GM18508 (cell line): Measurements from ENCODE around the gene TRERF1.
A peak's percentile ranks its signal among the peaks of the same experiment; 100 is the strongest.

Experiments
- ATAC-seq: cut with Tn5 transposase; IDR thresholded peaks from one replicate; pipeline ENCODE4 v1.9.1; 2021; ENCODE audit warnings: moderate number of reproducible peaks; ENCODE audit not compliant: insufficient read depth, unreplicated experiment

Gene TRERF1

DNA sequence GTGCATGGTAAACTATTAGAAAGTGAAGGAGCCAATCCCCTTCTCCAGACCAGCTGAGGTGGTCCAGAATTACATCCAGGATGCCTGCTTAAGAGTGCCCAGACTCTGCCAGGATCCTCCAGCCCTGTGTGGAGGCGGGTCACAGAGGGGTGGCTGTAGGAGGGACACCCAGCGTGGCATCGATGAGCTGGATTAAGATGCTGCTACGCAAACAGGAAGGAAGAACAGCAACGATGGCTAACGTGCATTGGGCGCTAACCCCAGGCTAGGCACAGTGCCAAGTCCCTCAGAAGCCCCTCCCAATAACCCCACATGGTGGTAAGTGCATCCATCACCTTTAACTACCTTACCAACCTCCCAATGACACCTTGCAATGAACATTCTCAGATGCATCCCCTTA is 170.2 kb downstream of the TRERF1 start:
- no peak for ATAC-seq

- ATAC-seq, result no peak
Measured at GRCh38 chr6:42280966-42281533, 170.7 kb downstream of the TRERF1 start.

DNA sequence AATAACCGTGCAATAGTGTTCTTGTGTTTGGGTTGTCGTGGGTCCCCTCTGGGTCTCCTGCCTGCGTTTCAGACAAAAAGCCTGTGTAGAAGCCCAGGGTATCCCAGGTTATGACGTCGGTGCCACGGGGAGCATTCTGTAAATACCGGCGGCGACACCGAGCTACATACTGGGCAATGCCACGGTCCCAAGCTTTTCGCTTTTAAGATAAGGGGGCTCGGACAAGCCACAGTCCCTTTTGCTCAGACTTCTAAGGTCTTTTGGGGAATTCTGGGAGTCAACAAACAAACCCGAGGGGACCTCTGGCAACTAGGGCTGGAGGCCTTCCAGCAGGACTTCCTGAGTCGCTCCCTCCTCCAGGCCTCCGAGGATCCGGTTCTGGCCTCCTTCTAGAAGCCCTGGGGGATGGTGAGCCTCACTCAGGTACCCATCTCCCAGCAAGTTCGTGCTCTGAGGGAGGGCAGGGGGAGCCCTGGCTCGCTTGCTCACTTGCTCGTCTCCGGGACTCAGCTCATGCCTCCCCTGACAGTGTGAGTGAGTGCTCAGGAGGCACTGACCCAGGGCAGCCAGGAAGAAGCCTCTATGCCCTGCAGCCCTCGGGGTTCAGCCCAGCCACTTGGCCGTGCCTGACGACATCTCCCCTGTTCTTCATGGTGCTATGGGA is 171.6 kb downstream of the TRERF1 start:
- no peak for ATAC-seq

DNA sequence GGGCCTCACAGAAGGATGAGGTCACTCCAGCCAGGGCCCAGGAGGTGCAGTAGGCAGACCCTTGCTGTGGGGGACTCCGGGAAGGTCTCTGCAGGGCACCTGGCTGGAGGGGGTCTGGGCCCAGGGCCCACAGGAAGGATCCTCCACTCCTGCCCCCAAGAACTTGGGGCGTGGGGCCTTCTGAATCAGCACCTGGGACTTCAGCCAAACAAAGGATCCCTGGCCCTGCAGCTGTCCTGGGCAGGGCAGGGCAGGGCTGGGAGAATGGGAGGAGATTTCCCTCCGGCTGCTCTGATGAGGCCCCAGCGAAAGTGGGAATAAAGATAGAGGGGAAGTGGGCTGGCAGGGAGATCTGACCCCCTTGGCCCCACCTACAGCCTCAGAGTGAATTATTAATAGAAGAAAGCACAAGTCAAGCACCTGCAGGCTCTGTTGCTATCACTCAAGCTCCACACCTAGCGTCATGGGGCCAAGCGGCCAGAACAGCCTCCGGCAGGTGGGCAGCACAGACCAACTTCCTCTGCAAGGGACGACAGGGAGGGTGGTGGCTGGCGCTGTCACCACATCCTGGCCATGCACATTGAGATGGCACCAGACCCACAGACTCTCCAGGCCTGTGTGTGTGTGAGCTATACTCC is 172.5 kb downstream of the TRERF1 start:
- no peak for ATAC-seq

GRCh38 chr6:42278131-42278853 is 173.4 kb downstream of the TRERF1 start:
- ATAC-seq, result no peak

DNA sequence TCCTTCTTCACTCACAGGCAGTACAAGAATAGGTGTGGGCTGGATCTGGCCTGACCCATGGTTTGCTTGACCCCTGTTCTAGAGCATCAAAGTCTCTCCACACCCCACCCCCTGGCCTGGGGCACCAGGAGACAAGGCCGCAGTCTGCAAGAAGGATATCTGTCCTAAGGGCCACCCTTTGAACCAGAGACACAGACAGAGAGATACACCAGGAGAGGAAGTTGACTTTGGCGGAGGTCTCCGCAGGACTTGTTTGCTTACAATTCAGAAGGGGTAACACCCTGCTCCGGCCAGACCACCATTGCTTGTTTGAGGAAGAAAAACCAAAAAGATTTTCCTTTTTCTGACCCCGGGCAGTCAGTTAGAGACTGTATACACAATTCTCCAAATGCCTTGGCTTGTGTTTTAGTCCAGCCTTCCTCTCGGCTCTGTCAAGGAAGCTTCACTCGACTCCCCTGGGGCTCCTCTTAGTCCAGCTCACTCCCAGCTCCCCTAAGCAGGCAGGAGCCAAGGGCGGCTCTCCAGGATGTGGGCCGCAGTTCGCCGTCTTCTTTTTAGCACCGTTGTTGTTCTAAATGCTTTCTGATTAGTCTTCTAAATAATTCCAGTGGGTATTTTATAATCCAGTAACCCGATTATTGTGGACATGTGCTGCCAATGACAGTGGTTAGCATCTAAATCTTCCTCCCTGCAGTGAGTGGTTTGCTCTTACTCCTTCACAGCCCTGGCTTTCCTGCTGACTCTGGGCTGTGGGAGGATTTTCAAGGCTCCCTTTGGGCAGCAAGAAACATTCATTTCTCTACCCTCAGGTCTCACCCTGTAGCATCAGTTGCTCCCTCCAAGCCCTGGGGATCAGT is 175.5 kb downstream of the TRERF1 start:
- no peak for ATAC-seq

DNA sequence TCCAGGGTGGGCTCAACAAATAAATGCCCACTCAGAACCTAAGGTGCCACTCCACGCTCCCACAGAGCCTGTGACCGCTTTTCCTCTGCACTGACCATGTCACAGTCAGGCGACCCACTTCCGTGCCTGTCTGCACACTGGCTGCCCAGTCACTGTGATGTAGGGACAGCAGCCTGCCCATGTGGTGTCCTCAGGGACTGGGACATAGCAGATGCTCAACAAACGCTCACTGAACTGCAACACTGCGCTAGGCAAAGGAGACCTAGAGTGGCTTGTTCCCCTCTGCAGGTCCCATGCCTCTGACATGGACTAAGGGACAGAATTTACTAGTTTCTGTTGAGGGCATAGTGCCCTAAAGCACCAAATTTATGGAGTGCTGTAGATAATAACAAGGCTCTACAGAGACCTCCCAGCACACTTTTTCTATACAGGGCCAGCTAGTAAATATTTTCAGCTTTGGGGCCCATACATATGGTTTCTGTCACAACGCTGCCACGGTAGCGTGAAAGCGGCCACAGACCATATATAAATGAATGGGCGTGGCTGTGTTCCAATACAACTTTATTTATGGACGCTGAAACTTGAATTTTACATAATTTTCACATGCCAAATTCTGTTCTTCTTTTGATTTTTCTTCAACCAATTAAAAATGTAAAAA is 176.2 kb downstream of the TRERF1 start:
- ATAC-seq, result no peak

DNA sequence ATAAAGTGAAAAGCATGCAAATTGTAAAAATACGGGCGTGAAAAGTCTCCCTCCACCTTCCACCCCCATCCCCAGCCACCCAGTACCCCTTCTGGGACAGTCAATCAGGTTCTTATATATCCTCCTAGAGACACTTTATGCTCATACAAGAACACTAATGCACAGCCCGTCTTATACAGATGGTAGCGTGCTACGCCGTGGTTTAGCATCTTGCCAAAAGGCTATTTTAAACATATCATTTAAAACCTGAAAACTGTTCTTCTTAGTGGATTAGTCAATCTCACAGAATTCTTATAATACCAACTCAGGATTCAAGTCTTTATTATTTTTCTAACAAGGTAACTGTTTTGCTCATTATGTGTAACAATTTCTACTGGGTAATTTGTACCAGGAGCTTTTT is 176.8 kb downstream of the TRERF1 start:
- ATAC-seq, result no peak

- ATAC-seq, result no peak
Measured at GRCh38 chr6:42271834-42272805, 179.6 kb downstream of the TRERF1 start.

GRCh38 chr6:42269974-42270510 is 181.7 kb downstream of the TRERF1 start:
- no peak for ATAC-seq

DNA sequence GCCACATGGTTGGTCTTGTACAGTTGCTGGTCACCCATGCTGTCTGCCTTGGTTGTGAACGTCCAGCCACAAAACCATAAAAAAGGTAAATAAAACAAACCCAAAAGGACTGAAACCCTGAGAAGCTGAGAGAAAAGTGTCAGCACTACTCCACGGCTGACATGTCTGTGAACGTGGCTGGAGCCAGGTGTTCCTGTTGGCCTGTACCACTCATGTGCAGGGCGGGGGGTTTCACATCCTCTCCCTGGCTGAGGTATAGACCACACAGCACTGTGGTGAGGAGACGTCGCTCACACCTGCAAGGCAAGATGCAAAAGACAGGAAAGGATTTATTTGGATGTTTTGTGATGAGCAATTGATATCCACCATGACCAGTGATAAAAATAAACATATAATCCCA is 182.2 kb downstream of the TRERF1 start:
- ATAC-seq, result peak; percentile 61

GRCh38 chr6:42268835-42269204 is 182.9 kb downstream of the TRERF1 start:
- ATAC-seq, result no peak

DNA sequence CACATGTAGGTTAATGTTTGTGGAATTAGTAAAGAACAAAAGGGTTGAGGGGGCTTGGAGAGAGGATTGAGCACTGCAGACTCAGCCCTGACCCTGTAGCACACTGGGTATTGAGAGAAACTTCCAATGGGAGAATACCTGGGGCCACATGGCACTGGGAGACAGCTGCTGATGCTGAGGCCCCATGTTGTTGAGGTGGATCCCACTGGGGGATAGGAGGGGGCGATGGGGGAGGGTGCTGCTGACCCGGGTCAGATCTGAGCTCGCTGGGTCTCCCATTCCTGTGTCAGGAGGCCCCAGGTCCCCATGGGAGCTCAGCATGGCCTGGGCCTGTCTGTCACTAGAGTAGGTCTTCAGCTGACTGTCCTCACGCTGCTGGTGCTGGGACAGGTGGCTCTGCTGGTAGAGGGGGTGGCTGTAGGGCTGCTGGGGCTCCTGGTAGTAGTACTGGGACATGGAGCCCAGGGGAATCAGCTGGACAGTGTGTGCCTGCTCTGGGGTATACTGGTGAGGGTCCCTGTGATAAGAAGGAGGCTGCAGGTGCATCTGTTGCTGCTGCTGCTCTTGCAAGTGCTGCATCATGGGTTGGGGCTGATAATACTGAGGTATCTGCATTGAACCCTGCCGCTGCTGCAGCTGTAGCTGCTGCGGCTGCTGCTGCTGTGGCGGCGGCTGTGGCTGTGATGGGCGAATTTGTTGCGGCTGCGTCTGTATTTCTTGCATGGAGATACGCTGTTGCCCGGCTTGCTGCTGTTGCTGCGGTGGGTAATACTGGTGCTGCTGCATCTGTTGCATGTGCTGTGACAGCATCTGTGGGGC is 183.5 kb downstream of the TRERF1 start:
- no peak for ATAC-seq

DNA sequence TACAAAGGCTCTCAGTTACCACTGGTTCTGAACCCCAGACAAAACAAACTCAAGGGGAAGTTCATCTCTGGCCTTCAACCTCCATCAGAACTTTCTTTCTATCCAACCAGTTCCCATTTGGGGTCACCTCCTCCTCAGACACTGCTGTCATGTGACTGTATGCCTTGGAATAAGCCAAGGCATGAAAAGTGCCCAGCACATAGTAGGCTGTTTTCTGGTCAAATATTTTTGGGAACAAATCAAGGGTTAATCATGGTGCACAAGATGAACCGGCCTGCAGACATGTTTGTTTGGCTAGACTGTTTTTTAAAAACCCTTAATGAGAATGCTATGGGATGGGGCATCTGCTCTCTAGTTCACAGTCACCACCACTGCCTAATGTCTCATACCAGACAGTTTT is 185.2 kb downstream of the TRERF1 start:
- ATAC-seq, result no peak

DNA sequence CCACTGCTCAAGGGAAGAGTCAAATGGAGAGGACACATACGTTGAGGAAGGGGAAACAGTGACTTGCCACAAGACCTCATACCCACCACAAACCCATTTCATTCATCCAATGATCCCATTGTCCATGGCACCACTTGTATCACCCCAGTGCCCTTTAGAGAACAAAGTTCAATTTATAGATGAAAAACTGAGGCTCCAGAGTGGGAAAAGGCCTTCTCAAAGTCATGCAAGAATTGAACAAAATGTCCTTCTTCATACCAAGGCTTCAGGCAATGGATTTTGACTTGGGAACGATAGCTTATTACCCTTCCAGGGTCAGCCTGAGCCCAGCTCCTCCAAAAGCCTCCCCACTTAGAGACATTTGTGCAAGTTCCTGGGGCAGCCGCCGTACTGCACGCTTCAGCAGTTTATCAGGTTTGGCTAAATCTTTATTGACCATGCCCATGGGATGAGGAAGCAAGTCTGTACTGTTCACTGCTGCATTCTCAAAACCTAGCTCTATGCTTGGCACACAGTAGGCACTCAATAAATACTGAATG is 186.8 kb downstream of the TRERF1 start:
- no peak for ATAC-seq

DNA sequence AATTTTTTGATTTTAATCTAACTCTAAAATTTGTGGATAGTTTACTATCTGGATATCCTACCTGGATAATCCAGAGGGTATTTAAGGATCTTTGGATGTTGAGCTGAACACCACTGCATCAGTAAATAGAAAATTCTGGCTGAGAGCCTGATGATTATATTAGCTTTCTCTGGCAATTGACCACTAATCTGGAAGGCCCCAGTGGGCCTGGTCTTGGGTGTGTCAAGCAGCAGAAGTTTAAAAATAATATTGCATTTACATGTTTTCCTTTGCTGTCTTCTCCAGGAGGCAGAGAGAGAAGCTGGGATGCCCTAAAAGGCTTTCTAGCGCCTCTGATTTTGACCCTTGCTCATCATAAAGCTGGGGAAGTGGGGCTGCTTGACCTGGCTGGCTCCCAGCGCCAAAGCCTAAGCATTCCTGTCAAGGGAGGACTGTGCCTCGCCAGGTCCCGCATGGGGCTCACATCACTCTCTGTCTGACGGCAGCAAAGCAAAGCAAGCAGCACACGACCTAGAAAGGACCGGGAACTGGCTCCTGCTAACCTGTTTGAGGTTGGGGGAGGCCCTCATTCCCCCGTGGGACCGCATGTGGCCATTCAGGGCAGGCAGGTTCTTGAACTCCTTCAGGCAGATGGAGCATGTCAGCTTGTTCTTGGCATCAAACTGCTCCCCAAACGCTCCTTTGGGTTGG is 187.4 kb downstream of the TRERF1 start:
- ATAC-seq, result no peak

GRCh38 chr6:42263165-42263728 is 188.5 kb downstream of the TRERF1 start:
- no peak for ATAC-seq
